Neural progenitor cell (in vitro differentiated cells): ENCODE results near the gene GOLGA8B. TPM values are rescaled to one million over a fixed set of nuclear protein-coding genes. Genes with fewer than 3 reads are reported as not detected.
"Not testable (repeated sequence)": the region's sequence is repeated elsewhere in the genome, so short reads cannot be mapped to it uniquely, and the experiment has no call there.

Source experiments
- DNase-seq: peaks from one replicate; pipeline ENCODE4 v3.0.0-alpha.2; 2016; ENCODE audit warnings: low spot score
- H2AFZ ChIP-seq: fragments of 200-600 bp; sonication (generic); replicated peaks from 2 replicates; pipeline ENCODE4 v1.6.1; 2016; ENCODE audit warnings: antibody characterized with exemption
- H3F3A ChIP-seq: fragments of 200-600 bp; sonication (generic); 2 replicates; pipeline ENCODE4 v1.6.1; 2016; ENCODE audit warnings: antibody characterized with exemption, low read depth
- H3K27ac ChIP-seq: fragments of 200-600 bp; sonication (generic); 2 replicates; pipeline ENCODE4 v1.5.1; 2016; ENCODE audit warnings: mild to moderate bottlenecking
- H3K27me3 ChIP-seq: fragments of 200-600 bp; sonication (generic); 2 replicates; pipeline ENCODE4 v1.6.1; 2016; ENCODE audit warnings: mild to moderate bottlenecking, moderate library complexity
- H3K36me3 ChIP-seq: fragments of 200-600 bp; sonication (generic); 2 replicates; pipeline ENCODE4 v1.5.1; 2016
- H3K4me1 ChIP-seq: fragments of 200-600 bp; sonication (generic); 2 replicates; pipeline ENCODE4 v1.6.1; 2016; ENCODE audit warnings: mixed run types
- H3K4me2 ChIP-seq: fragments of 200-600 bp; sonication (generic); 2 replicates; pipeline ENCODE4 v1.6.1; 2016
- H3K4me3 ChIP-seq: fragments of 200-600 bp; sonication (generic); 2 replicates; pipeline ENCODE4 v1.5.1; 2016
- H3K79me2 ChIP-seq: fragments of 200-600 bp; sonication (generic); 2 replicates; pipeline ENCODE4 v1.6.1; 2016; ENCODE audit warnings: low read depth
- H3K9ac ChIP-seq: fragments of 200-600 bp; sonication (generic); 2 replicates; pipeline ENCODE4 v1.6.1; 2016
- H3K9me3 ChIP-seq: fragments of 200-600 bp; sonication (generic); 2 replicates; pipeline ENCODE4 v1.5.1; 2016; ENCODE audit warnings: low read depth
- H4K20me1 ChIP-seq: fragments of 200-600 bp; sonication (generic); 2 replicates; pipeline ENCODE4 v1.6.1; 2016; ENCODE audit warnings: low read depth
- H3K27ac Mint-ChIP-seq: 3 replicates; pipeline ENCODE4 v1.8.0; 2021; ENCODE audit warnings: mixed read lengths
- H3K27me3 Mint-ChIP-seq: 2 replicates; pipeline ENCODE4 v1.8.0; 2022; ENCODE audit warnings: low read depth, mild to moderate bottlenecking, inconsistent platforms, moderate library complexity, mixed read lengths; ENCODE audit not compliant: insufficient read depth
- H3K36me3 Mint-ChIP-seq: 3 replicates; pipeline ENCODE4 v1.8.0; 2021; ENCODE audit warnings: mixed read lengths
- H3K4me1 Mint-ChIP-seq: 3 replicates; pipeline ENCODE4 v1.8.0; 2021; ENCODE audit warnings: mixed read lengths
- H3K4me3 Mint-ChIP-seq: 3 replicates; pipeline ENCODE4 v1.8.0; 2021; ENCODE audit warnings: mild to moderate bottlenecking, moderate library complexity, mixed read lengths
- H3K9me3 Mint-ChIP-seq: 3 replicates; pipeline ENCODE4 v1.8.0; 2020; ENCODE audit warnings: mixed read lengths
- small RNA-seq: library from RNA; depleted of rRNA; stranded (forward); fragments of <200 nt; gene quantifications from one replicate; pipeline ENCODE3, GENCODE V24; 2015
- total RNA-seq: library from RNA; depleted of rRNA; stranded (reverse); fragments of >200 nt; gene quantifications from 2 replicates; pipeline ENCODE4 v1.2.3, GENCODE V29; 2015; ENCODE audit warnings: low replicate concordance

The GOLGA8B gene
- total RNA-seq, 1 donor from 2014 or later = 83.1 TPM

DNA sequence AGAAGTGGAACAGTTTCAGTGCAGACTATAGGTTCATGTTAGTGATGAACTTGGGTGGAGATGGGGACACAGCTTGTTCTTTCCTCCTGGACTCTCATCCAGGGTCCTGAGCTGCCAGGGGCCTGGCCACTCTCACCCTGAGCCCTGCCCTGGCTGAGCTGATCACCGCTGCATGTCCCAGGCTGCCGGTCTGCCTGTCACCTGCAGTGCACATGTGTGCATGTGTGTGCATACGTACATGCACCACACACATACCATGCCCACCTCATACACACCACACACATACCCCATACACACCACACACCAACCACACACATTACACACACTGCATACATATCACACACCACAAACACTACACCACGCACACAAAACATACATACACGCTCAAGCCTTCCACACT is 29.3 kb downstream of the GOLGA8B start:
- H3K9me3 Mint-ChIP-seq, H3K36me3 ChIP-seq, H3F3A ChIP-seq, H3K27ac ChIP-seq, H3K4me3 ChIP-seq, H3K27me3 ChIP-seq, H3K4me2 ChIP-seq, DNase-seq, H3K4me1 Mint-ChIP-seq, H2AFZ ChIP-seq, H3K9ac ChIP-seq, H4K20me1 ChIP-seq, H3K36me3 Mint-ChIP-seq, H3K27ac Mint-ChIP-seq, H3K4me1 ChIP-seq, H3K4me3 Mint-ChIP-seq, H3K79me2 ChIP-seq, H3K9me3 ChIP-seq, H3K27me3 Mint-ChIP-seq: not testable (repeated sequence)

DNA sequence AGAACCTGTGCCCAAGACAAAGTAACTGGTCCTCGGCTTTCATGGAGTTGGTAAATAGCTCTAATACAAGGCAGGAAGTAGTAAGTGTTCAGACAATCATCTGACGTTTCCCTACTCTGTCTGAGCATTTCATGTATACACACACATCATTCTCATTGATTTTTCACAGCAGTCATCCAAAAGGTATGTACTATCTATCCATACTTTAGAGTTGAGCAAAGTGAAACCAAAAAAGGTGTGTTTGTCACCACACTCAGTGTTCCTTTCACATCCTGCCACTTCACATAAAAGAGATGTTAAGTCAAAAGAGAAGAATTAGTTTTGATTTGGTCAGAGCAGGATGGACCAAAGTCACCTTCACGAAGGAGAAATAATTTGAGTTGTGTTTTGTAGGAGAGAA is 33.3 kb downstream of the GOLGA8B start:
- H3K27me3 ChIP-seq, H3K9me3 ChIP-seq, H2AFZ ChIP-seq, H4K20me1 ChIP-seq, H3F3A ChIP-seq, H3K4me1 ChIP-seq, H3K4me3 ChIP-seq, DNase-seq, H3K9me3 Mint-ChIP-seq, H3K36me3 Mint-ChIP-seq, H3K36me3 ChIP-seq, H3K27ac Mint-ChIP-seq, H3K79me2 ChIP-seq, H3K27ac ChIP-seq, H3K27me3 Mint-ChIP-seq, H3K9ac ChIP-seq, H3K4me3 Mint-ChIP-seq, H3K4me1 Mint-ChIP-seq, H3K4me2 ChIP-seq: not testable (repeated sequence)

GRCh38 chr15:34549381-34549809 is 34.1 kb downstream of the GOLGA8B start:
- not testable (repeated sequence) for H3F3A ChIP-seq, H2AFZ ChIP-seq, H3K36me3 ChIP-seq, H3K4me2 ChIP-seq, H3K36me3 Mint-ChIP-seq, H3K27ac Mint-ChIP-seq, H3K9ac ChIP-seq, H3K9me3 Mint-ChIP-seq, H3K27ac ChIP-seq, H3K27me3 ChIP-seq, H3K4me1 ChIP-seq, H4K20me1 ChIP-seq, H3K4me3 Mint-ChIP-seq, H3K4me3 ChIP-seq, H3K27me3 Mint-ChIP-seq, H3K9me3 ChIP-seq, H3K79me2 ChIP-seq, H3K4me1 Mint-ChIP-seq, DNase-seq

DNA sequence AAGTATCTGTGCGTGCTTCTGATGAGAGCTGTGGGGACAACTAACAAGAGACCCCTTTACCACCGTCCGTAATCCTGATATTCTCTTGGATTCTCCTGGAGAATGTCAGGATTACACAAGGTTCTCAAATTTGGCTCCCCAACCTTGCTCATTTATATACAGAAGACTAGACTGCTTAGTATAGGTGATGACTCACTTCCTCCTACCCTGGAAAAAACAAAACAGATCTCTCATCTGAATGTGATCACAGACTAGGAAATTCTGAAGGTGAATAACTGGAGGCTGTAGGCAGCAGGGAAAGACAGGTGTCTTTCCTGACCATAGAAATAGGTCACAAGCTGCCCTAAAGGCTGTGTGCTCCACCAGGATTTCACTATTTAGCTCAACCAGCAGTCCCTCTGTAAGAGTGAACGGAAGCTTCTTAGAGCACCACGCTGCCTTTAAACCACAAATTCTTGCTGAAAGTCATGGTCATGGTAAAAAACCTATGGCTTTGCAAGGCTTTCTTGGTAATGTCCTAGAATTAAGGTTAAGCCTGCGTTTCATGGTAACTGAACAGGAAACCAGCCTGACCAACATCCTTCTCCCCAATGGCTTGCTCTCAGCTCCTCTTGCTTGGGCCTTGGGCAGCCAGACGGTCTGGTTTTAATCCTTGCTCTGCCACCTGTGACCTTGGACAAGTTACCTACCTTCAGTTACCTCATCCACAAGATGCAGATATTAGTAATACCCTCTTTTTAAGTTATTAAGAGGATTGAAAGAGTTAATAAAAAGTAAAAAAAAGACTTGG is 39.4 kb downstream of the GOLGA8B start:
- H3K9ac ChIP-seq, H3K4me1 ChIP-seq, H3F3A ChIP-seq, H3K4me2 ChIP-seq, H3K27me3 ChIP-seq, H3K4me3 Mint-ChIP-seq, H3K36me3 ChIP-seq, H3K36me3 Mint-ChIP-seq, H3K9me3 Mint-ChIP-seq, H2AFZ ChIP-seq, H3K79me2 ChIP-seq, DNase-seq, H3K27ac Mint-ChIP-seq, H3K4me1 Mint-ChIP-seq, H3K9me3 ChIP-seq, H3K27me3 Mint-ChIP-seq, H4K20me1 ChIP-seq, H3K4me3 ChIP-seq, H3K27ac ChIP-seq: not testable (repeated sequence)

GRCh38 chr15:34535857-34536256 is 47.6 kb downstream of the GOLGA8B start:
- not testable (repeated sequence) for H3K4me1 ChIP-seq, H3K9ac ChIP-seq, H2AFZ ChIP-seq, H3K9me3 ChIP-seq, H3F3A ChIP-seq, H3K27ac ChIP-seq, H3K4me3 ChIP-seq, H3K27me3 Mint-ChIP-seq, H3K4me1 Mint-ChIP-seq, H3K36me3 ChIP-seq, H3K27me3 ChIP-seq, H3K9me3 Mint-ChIP-seq, H3K27ac Mint-ChIP-seq, H3K36me3 Mint-ChIP-seq, H3K79me2 ChIP-seq, H3K4me3 Mint-ChIP-seq, DNase-seq, H4K20me1 ChIP-seq, H3K4me2 ChIP-seq

Small RNAs within 50 kb of the gene (small RNA-seq; reads per million reads assigned to genes)
- gene RF00425 = not detected

Other genes starting within 250 kb of the GOLGA8B start
- 16.0 and 17.7 TPM in 2 replicates for gene SLC12A6, start 245.9 kb downstream of the GOLGA8B start, total RNA-seq
- 123 and 151 TPM in 2 replicates for gene NOP10, start 240.5 kb downstream of the GOLGA8B start, total RNA-seq
- gene NUTM1, start 240.3 kb downstream of the GOLGA8B start, total RNA-seq = 0.19 TPM in 1 of 2 replicates, not detected in the other
- 35.1 and 47.1 TPM in 2 replicates for gene LPCAT4, start 216.5 kb downstream of the GOLGA8B start, total RNA-seq
- 79.7 and 97.4 TPM in 2 replicates for gene GOLGA8A, start 145.8 kb downstream of the GOLGA8B start, total RNA-seq
- not detected in 2 replicates for gene GJD2, start 171.3 kb upstream of the GOLGA8B start, total RNA-seq
- 3.8 and 3.9 TPM in 2 replicates for gene ACTC1, start 211.9 kb upstream of the GOLGA8B start, total RNA-seq